MM.1S (cell line): ENCODE measurements around the gene ZSWIM9.

ENCODE experiments used
- DNase-seq: peaks from one replicate; pipeline ENCODE4 v3.0.0-alpha.2; 2015
- H2AFZ ChIP-seq: fragments of 300-600 bp; sonication (generic); 2 replicates; pipeline ENCODE4 v1.6.0; 2016; ENCODE audit warnings: antibody characterized with exemption, low read length
- H3F3A ChIP-seq: fragments of 300-600 bp; sonication (generic); 2 replicates; pipeline ENCODE4 v1.6.1; 2016; ENCODE audit warnings: mild to moderate bottlenecking, antibody characterized with exemption, low read length, moderate library complexity, mixed read lengths; ENCODE audit not compliant: insufficient read depth
- H3K27ac ChIP-seq: fragments of 300-600 bp; sonication (generic); 2 replicates; pipeline ENCODE4 v1.5.1; 2016; ENCODE audit warnings: mild to moderate bottlenecking, low read length
- H3K27me3 ChIP-seq: fragments of 300-600 bp; sonication (generic); replicated peaks from 2 replicates; pipeline ENCODE4 v1.6.0; 2016; ENCODE audit warnings: low read length; ENCODE audit not compliant: insufficient read depth
- H3K36me3 ChIP-seq: fragments of 300-600 bp; sonication (generic); replicated peaks from 2 replicates; pipeline ENCODE4 v1.6.1; 2016; ENCODE audit warnings: mild to moderate bottlenecking, low read length, mixed read lengths; ENCODE audit not compliant: insufficient read depth
- H3K4me1 ChIP-seq: fragments of 300-600 bp; sonication (generic); 2 replicates; pipeline ENCODE4 v1.6.1; 2016; ENCODE audit warnings: low read length, mixed read lengths
- H3K4me2 ChIP-seq: fragments of 300-600 bp; sonication (generic); 2 replicates; pipeline ENCODE4 v1.6.0; 2016; ENCODE audit warnings: low read depth, low read length
- H3K4me3 ChIP-seq: fragments of 300-600 bp; sonication (generic); 2 replicates; pipeline ENCODE4 v1.5.1; 2016; ENCODE audit warnings: low read length, mixed read lengths
- H3K79me2 ChIP-seq: fragments of 300-600 bp; sonication (generic); 2 replicates; pipeline ENCODE4 v1.6.1; 2016; ENCODE audit warnings: mixed run types, low read length, mixed read lengths
- H3K9ac ChIP-seq: fragments of 300-600 bp; sonication (generic); 2 replicates; pipeline ENCODE4 v1.6.1; 2016; ENCODE audit warnings: low read length, mixed read lengths
- H3K9me2 ChIP-seq: fragments of 300-600 bp; sonication (generic); replicated peaks from 2 replicates; pipeline ENCODE4 v1.6.1; 2016; ENCODE audit warnings: mild to moderate bottlenecking, low read length, mixed read lengths; ENCODE audit not compliant: insufficient read depth
- H3K9me3 ChIP-seq: fragments of 300-600 bp; sonication (generic); replicated peaks from 2 replicates; pipeline ENCODE4 v1.6.1; 2016; ENCODE audit warnings: mild to moderate bottlenecking, low read length, mixed read lengths; ENCODE audit not compliant: insufficient read depth
- H4K20me1 ChIP-seq: fragments of 300-600 bp; sonication (generic); 2 replicates; pipeline ENCODE4 v1.6.1; 2016; ENCODE audit warnings: mild to moderate bottlenecking, low read length, moderate library complexity, mixed read lengths; ENCODE audit not compliant: insufficient read depth
- EZH2 ChIP-seq: fragments of 300-600 bp; sonication (generic); optimal IDR thresholded peaks from 2 replicates; pipeline ENCODE3; 2017; ENCODE audit warnings: low read depth, mild to moderate bottlenecking, antibody characterized with exemption, low read length, mixed read lengths
- EZH2phosphoT487 ChIP-seq: fragments of 300-600 bp; sonication (generic); IDR thresholded peaks from 2 replicates; pipeline ENCODE4 v1.6.1; 2018; ENCODE audit warnings: antibody characterized with exemption, low read length
- TF ChIP-seq, protein P1 (sequence below): fragments of 300-600 bp; sonication (generic); IDR thresholded peaks from 2 replicates; pipeline ENCODE4 v1.5.1; 2016; ENCODE audit warnings: antibody characterized with exemption, low read length, mixed read lengths

ZSWIM9 gene

DNA sequence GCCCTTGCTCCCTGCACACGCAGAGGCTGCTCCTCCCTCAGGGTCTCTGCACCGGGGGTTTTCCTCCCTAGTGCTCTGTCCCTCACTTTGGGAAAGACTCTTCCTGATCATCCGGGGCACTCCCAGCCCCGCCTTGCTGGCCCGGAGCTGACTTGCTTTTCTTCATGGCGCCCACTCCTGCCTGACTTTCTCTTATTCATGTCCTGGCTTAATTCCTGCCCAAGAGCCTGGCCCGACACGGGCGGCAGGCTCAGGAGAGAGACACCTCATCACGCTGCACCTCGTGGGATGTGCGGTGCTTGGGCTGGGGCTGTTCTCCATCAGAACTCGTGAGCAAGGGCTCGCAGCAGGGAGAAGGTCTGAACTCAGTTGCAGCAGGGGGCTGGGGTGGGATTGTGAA, 48.1 kb upstream of the ZSWIM9 start:
- peak overlapping the region; percentile 8; the same call in 1 of the 2 replicates for H3K9ac ChIP-seq
- H3K27ac ChIP-seq: peak overlapping the region; percentile 66; the same call in 1 of the 2 replicates
- no peaks in the 10 kb centered on the region for H3K9me2 ChIP-seq
- TF ChIP-seq EZH2phosphoT487: no peak
- TF ChIP-seq, protein P1, sequence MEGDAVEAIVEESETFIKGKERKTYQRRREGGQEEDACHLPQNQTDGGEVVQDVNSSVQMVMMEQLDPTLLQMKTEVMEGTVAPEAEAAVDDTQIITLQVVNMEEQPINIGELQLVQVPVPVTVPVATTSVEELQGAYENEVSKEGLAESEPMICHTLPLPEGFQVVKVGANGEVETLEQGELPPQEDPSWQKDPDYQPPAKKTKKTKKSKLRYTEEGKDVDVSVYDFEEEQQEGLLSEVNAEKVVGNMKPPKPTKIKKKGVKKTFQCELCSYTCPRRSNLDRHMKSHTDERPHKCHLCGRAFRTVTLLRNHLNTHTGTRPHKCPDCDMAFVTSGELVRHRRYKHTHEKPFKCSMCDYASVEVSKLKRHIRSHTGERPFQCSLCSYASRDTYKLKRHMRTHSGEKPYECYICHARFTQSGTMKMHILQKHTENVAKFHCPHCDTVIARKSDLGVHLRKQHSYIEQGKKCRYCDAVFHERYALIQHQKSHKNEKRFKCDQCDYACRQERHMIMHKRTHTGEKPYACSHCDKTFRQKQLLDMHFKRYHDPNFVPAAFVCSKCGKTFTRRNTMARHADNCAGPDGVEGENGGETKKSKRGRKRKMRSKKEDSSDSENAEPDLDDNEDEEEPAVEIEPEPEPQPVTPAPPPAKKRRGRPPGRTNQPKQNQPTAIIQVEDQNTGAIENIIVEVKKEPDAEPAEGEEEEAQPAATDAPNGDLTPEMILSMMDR: no peak
- no peak for TF ChIP-seq EZH2
- no peak overlapping the region for H3K4me3 ChIP-seq
- peak overlapping the region; percentile 58 for H3K4me2 ChIP-seq
- peaks cover 25% of the 10 kb centered on the region for H3K4me1 ChIP-seq
- H3F3A ChIP-seq: peaks cover 11% of the 10 kb centered on the region; the same call in 1 of the 2 replicates
- H2AFZ ChIP-seq: peak overlapping the region; percentile 59
- H3K9me3 ChIP-seq: no peaks in the 10 kb centered on the region
- DNase-seq: no peak
- no peaks in the 10 kb centered on the region for H3K27me3 ChIP-seq
- no peaks in the 10 kb centered on the region for H4K20me1 ChIP-seq
- no peaks in the 10 kb centered on the region for H3K79me2 ChIP-seq
- H3K36me3 ChIP-seq: peaks cover 4% of the 10 kb centered on the region

DNA sequence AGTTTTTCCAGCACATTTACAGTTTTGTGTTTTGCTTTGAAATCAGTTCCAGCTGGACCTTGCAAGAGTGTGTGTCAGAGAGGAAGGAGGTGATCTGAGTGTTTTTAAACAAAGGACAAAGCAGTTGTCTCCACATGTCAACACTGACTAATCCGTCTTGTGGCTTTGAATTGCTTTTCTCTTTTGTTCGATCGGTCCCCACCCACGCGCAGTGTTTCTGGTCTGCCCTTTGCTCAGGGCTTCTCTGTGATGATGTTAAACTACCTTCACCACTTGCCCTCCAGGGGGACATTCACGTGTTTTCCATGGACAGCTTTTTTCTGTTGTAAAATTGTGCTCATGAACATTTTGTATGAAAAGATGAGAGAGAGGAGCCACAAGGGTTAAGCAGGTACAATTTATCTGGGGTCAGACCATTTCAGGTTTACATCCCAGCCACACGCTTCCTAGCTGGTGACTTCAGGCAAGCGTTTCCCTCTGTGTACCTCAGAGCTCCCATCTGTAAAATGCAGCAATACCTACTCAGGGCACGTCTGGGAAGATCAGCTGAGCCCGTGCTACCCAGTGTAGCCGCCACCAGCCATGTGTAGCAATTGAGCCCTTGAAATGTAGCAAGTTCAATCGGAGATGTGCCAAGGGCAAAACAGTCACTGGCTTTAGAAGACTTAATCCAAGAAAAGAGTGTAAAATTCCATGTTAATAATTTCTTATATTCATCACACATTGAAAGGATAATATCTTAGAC, 46.4 kb upstream of the ZSWIM9 start:
- H4K20me1 ChIP-seq: no peaks in the 10 kb centered on the region
- peaks cover 4% of the 10 kb centered on the region for H3K36me3 ChIP-seq
- no peak for TF ChIP-seq EZH2
- no peak for TF ChIP-seq EZH2phosphoT487
- TF ChIP-seq, protein P1: no peak
- H3F3A ChIP-seq: peaks cover 11% of the 10 kb centered on the region; the same call in 1 of the 2 replicates
- peaks cover 17% of the 10 kb centered on the region for H3K4me1 ChIP-seq
- no peaks in the 10 kb centered on the region for H3K79me2 ChIP-seq
- H3K9ac ChIP-seq: no peak overlapping the region
- H3K4me2 ChIP-seq: no peak overlapping the region
- H3K27me3 ChIP-seq: no peaks in the 10 kb centered on the region
- no peak overlapping the region for H3K27ac ChIP-seq
- no peak overlapping the region for H3K4me3 ChIP-seq
- DNase-seq: no peak
- no peaks in the 10 kb centered on the region for H3K9me3 ChIP-seq
- H3K9me2 ChIP-seq: no peaks in the 10 kb centered on the region
- no peak overlapping the region for H2AFZ ChIP-seq

DNA sequence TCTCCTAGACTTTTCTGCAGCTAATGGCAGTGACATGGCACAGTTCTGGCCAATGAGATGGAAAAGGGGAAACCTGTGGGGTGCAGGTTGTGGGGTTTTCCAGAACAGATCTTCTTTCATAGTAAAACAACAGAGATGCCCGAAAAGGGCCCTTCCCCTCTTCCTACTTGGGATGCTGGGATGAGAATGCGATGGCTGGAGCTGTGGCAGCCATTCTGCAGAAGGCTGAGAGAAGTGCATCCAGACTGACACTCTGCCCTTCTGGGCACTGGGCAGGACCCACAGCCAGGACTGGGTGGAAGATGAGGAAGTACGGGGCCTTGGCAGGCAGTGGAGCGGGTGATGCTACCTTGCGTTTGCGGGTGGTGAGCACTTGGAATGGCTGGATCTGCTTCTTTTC, 42.9 kb upstream of the ZSWIM9 start:
- Histone ChIP-seq H2AFZ (no peak overlapping the region), H3K27me3 (no peaks in the 10 kb centered on the region), H3K4me1 (peaks cover 8% of the 10 kb centered on the region), H3K4me3 (no peak overlapping the region), H3K27ac (no peak overlapping the region), H3F3A (peaks cover 3% of the 10 kb centered on the region; the same call in 1 of the 2 replicates), H3K36me3 (no peaks in the 10 kb centered on the region; the same call in 1 of the 2 replicates), H3K79me2 (no peaks in the 10 kb centered on the region), H3K9me3 (no peaks in the 10 kb centered on the region), H3K9ac (no peak overlapping the region), H4K20me1 (no peaks in the 10 kb centered on the region), H3K9me2 (no peaks in the 10 kb centered on the region), H3K4me2 (no peak overlapping the region)
- no peak for DNase-seq
- TF ChIP-seq, protein P1: no peak
- TF ChIP-seq EZH2: no peak
- no peak for TF ChIP-seq EZH2phosphoT487
